Panc1 (cell line): ENCODE measurements around the gene P2RY8. TPM values are rescaled to one million over a fixed set of nuclear protein-coding genes. Genes with fewer than 3 reads are reported as not detected.
"Not testable (repeated sequence)": the region's sequence is repeated elsewhere in the genome, so short reads cannot be mapped to it uniquely, and the experiment has no call there.

Experiments used
- ATAC-seq: fragments of 200-7000 bp; cut with Tn5 transposase; 2 replicates; pipeline ENCODE4 v1.9.1; 2020; ENCODE audit warnings: mild to moderate bottlenecking, moderate library complexity
- BruUV-seq: library from RNA; stranded (reverse); fragments of 400-500 nt; replicated peaks from 2 replicates; lab custom pipeline; 2021; lab: Mats Ljungman, UMichigan
- CTCF ChIA-PET: fragments of 300-600 bp; sonication (Branson Sonifier 250); formaldehyde crosslinking; loops from one replicate; lab custom pipeline; 2022; ENCODE audit warnings: antibody characterized with exemption; lab: Charles Lee
- POLR2A ChIA-PET: fragments of 300-600 bp; sonication (Branson Sonifier 250); formaldehyde crosslinking; loops from one replicate; lab custom pipeline; 2022; ENCODE audit warnings: antibody characterized with exemption; lab: Charles Lee
- DNase-seq: peaks from one replicate; pipeline ENCODE4 v3.0.0-alpha.2; 2010; ENCODE audit warnings: low read depth, low spot score
- H3K27ac ChIP-seq: 2 replicates; pipeline ENCODE4 v1.5.1; 2011; ENCODE audit warnings: mild to moderate bottlenecking, low read length, inconsistent platforms
- H3K27me3 ChIP-seq: fragments of 200-500 bp; sonication (Bioruptor generic); 2 replicates; pipeline ENCODE4 v1.6.0; 2014; ENCODE audit warnings: low read length, inconsistent platforms; ENCODE audit not compliant: control insufficient read depth, insufficient read depth
- H3K36me3 ChIP-seq: fragments of 200-500 bp; sonication (Bioruptor generic); 2 replicates; pipeline ENCODE4 v1.5.1; 2014; ENCODE audit warnings: inconsistent platforms, mild to moderate bottlenecking, low read length, moderate library complexity; ENCODE audit not compliant: control insufficient read depth, insufficient read depth
- H3K4me1 ChIP-seq: 2 replicates; pipeline ENCODE4 v1.5.1; 2011; ENCODE audit warnings: inconsistent platforms, mild to moderate bottlenecking, low read length, moderate library complexity; ENCODE audit not compliant: control insufficient read depth, insufficient read depth
- H3K4me3 ChIP-seq, 2 experiments: 2 replicates each; pipeline ENCODE4 v1.5.1; 2011 to 2012; ENCODE audit warnings: low read depth in 2 of 2, low read length in 2 of 2, mild to moderate bottlenecking in 2 of 2, inconsistent platforms in 1 of 2, moderate library complexity in 1 of 2
- H3K9me3 ChIP-seq: fragments of 200-500 bp; sonication (Bioruptor generic); 2 replicates; pipeline ENCODE4 v1.5.1; 2014; ENCODE audit warnings: low read depth, mild to moderate bottlenecking, inconsistent platforms, low read length, moderate library complexity; ENCODE audit not compliant: control insufficient read depth, insufficient read depth
- POLR2AphosphoS5 ChIP-seq: IDR thresholded peaks from 2 replicates; pipeline ENCODE4 v1.6.1; 2012; ENCODE audit warnings: mild to moderate bottlenecking, low read depth, low read length, moderate library complexity
- REST ChIP-seq, 2 experiments: IDR thresholded peaks; 2 replicates each; pipeline ENCODE4 v1.6.1; 2011 to 2012; ENCODE audit warnings: low read depth in 2 of 2, control low read depth in 1 of 2, low read length in 1 of 2, mild to moderate bottlenecking in 1 of 2, moderate library complexity in 1 of 2; ENCODE audit not compliant: insufficient read depth in 1 of 2
- SIN3A ChIP-seq: IDR thresholded peaks from 2 replicates; pipeline ENCODE4 v1.6.1; 2012; ENCODE audit warnings: low read depth, mild to moderate bottlenecking, low read length, moderate library complexity, borderline replicate concordance; ENCODE audit not compliant: insufficient read depth
- TCF7L2 ChIP-seq: IDR thresholded peaks from 2 replicates; pipeline ENCODE4 v1.6.1; 2011; ENCODE audit warnings: mild to moderate bottlenecking, low read depth, low read length, inconsistent platforms
- in situ Hi-C: cut with HindIII; loops from 2 replicates; pipeline ENCODE4 v1.10.0; 2016; ENCODE audit warnings: low sequenced_read_pairs, low pct_unique_long_range_greater_than_20kb
- intact Hi-C: fragments of 100-400 bp; cut with micrococcal nuclease; formaldehyde crosslinking; loops from one replicate; pipeline ENCODE4 v1.10.0; 2022; ENCODE audit not compliant: unreplicated experiment
- total RNA-seq: library from RNA; stranded (reverse); gene quantifications from one replicate; pipeline ENCODE4 v1.2.1, GENCODE V29; 2021; ENCODE audit not compliant: unreplicated experiment
- TF ChIP-seq, protein P1 (sequence below): fragments of 450-650 bp; IDR thresholded peaks from 2 replicates; pipeline ENCODE4 v1.5.1; 2017; ENCODE audit warnings: mild to moderate bottlenecking

P2RY8 gene
- total RNA-seq, 1 experiment from 2014 or later, result 0.18 TPM

- not testable (repeated sequence) for BruUV-seq, ATAC-seq
Observed at GRCh38 chrX:1490723-1491122, 46.3 kb downstream of the P2RY8 start.

DNA sequence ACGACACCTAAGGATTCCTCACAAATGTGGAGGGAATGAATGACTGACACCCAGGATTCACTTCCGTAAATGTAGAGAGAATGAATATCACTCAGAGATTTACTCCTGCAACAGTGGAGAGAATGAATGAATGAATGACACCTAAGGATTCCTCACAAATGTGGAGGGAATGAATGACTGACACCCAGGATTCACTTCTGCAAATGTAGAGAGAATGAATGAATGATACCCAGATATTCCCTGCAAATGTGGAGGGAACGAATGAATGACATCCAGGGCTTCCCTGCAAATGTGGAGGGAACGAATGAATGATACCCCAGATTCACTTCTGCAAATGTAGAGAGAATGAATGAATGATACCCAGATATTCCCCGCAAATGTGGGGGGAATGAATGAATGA, 47.6 kb downstream of the P2RY8 start:
- H3K27ac ChIP-seq, H3K9me3 ChIP-seq, H3K27me3 ChIP-seq, ATAC-seq, BruUV-seq, H3K36me3 ChIP-seq, H3K4me3 ChIP-seq, in situ Hi-C loops, CTCF ChIA-PET, DNase-seq, H3K4me1 ChIP-seq, intact Hi-C loops, POLR2A ChIA-PET: not testable (repeated sequence)

More at GRCh38 chrX:1490723-1491122, 46.3 kb downstream of the P2RY8 start:
- CTCF ChIA-PET, H3K4me3 ChIP-seq, DNase-seq, H3K27ac ChIP-seq, POLR2A ChIA-PET, H3K27me3 ChIP-seq, intact Hi-C loops, in situ Hi-C loops, H3K9me3 ChIP-seq, H3K36me3 ChIP-seq, H3K4me1 ChIP-seq: not testable (repeated sequence)

GRCh38 chrX:1488745-1489144, 48.2 kb downstream of the P2RY8 start:
- no TSS peak for BruUV-seq
- H3K9me3 ChIP-seq, result no peaks in the 10 kb centered on the region
- TF ChIP-seq SIN3A, result no peak
- no peak for TF ChIP-seq TCF7L2
- no peak for TF ChIP-seq REST (IDR thresholded peaks at IDR 0.05; ENCODE audit: insufficient read depth in 1 of 2, low read depth in 2 of 2, low read length in 1 of 2)
- no peak for TF ChIP-seq POLR2AphosphoS5
- TF ChIP-seq, protein P1, sequence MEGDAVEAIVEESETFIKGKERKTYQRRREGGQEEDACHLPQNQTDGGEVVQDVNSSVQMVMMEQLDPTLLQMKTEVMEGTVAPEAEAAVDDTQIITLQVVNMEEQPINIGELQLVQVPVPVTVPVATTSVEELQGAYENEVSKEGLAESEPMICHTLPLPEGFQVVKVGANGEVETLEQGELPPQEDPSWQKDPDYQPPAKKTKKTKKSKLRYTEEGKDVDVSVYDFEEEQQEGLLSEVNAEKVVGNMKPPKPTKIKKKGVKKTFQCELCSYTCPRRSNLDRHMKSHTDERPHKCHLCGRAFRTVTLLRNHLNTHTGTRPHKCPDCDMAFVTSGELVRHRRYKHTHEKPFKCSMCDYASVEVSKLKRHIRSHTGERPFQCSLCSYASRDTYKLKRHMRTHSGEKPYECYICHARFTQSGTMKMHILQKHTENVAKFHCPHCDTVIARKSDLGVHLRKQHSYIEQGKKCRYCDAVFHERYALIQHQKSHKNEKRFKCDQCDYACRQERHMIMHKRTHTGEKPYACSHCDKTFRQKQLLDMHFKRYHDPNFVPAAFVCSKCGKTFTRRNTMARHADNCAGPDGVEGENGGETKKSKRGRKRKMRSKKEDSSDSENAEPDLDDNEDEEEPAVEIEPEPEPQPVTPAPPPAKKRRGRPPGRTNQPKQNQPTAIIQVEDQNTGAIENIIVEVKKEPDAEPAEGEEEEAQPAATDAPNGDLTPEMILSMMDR, result no peak
- ChIA-PET CTCF (no interaction called here), POLR2A (no interaction called here)
- intact Hi-C loops, result no loop called here
- no peaks in the 10 kb centered on the region for H3K4me1 ChIP-seq
- ATAC-seq (no peak), DNase-seq (no peak)
- H3K36me3 ChIP-seq, result no peaks in the 10 kb centered on the region
- in situ Hi-C loops, result no loop called here
- no peak overlapping the region for H3K4me3 ChIP-seq
- H3K27ac ChIP-seq, result no peak overlapping the region
- no peaks in the 10 kb centered on the region for H3K27me3 ChIP-seq
